ENCODE data around the gene KCNK5. TPM values are rescaled to one million over a fixed set of nuclear protein-coding genes. Genes with fewer than 3 reads are reported as not detected.

The KCNK5 gene
- total and polyA plus RNA-seq, 2 of the 8 experiments (the other 6 are each of a cell fraction or from before 2014, with no cell fraction given), result 20.9 to 44.3 TPM

- H3K23ac ChIP-seq (ENCODE audit: insufficient read length), result no peak overlapping the region
- H2BK12ac ChIP-seq (ENCODE audit: low read depth, low read length), result no peak overlapping the region
- H4K20me1 ChIP-seq (replicated peaks in 1 of 2; ENCODE audit: control insufficient read depth in 1 of 2, insufficient read depth in 2 of 2, low read length in 2 of 2), result peaks cover 44 to 66% of the 10 kb centered on the region in 2 experiments
- no peak overlapping the region for H3K4me3 ChIP-seq (ENCODE audit: extremely low read depth in 1 of 4, insufficient read depth in 2 of 4, low read depth in 3 of 4, low read length in 4 of 4)
- peaks cover 13 to 44% (median 26%) of the 10 kb centered on the region in 4 experiments for H3K4me1 ChIP-seq (replicated peaks in 1 of 4; ENCODE audit: control insufficient read depth in 3 of 4, insufficient read depth in 4 of 4, low read length in 3 of 4)
- WGBS, 2 experiments (ENCODE audit: extremely low coverage in 1 of 2, insufficient coverage in 1 of 2, insufficient read length in 1 of 2, insufficient replicate concordance in 2 of 2, low coverage in 1 of 2, low lambda C conversion rate in 2 of 2, missing lambda C conversion rate in 1 of 2), result 93% methylated on average over 3 of the region's 3 CpGs; no CpG with 5 or more reads in 1 of the 2 experiments
- no peak for FAIRE-seq
- H2BK20ac ChIP-seq (ENCODE audit: low read length), result no peak overlapping the region
- H3K4ac ChIP-seq (replicated peaks; ENCODE audit: insufficient read length, low read depth, low read length), result no peak overlapping the region
- H3K56ac ChIP-seq (replicated peaks; ENCODE audit: insufficient read length, low read depth, low read length), result no peak overlapping the region
- H2BK15ac ChIP-seq (ENCODE audit: low read length), result no peak overlapping the region
- H3K27ac ChIP-seq (ENCODE audit: low read depth, low read length), result no peak overlapping the region
- H3K79me2 ChIP-seq (ENCODE audit: control insufficient read depth in 1 of 2, insufficient read depth in 2 of 2, low read length in 2 of 2), result peaks cover 45 to 100% of the 10 kb centered on the region in 2 experiments
- H3K18ac ChIP-seq (ENCODE audit: extremely low read depth, low read length), result no peak overlapping the region
- H4K91ac ChIP-seq (replicated peaks; ENCODE audit: insufficient read length, low read length), result no peak overlapping the region
- TF ChIP-seq TAF1 (IDR thresholded peaks at IDR 0.05; ENCODE audit: low read depth, low read length) (no peak), E2F6 (IDR thresholded peaks at IDR 0.05) (no peak), RNF2 (IDR thresholded peaks at IDR 0.05; ENCODE audit: borderline replicate concordance, low read depth, low read length, missing control alignments, poor library complexity, severe bottlenecking) (no peak), POLR2A (IDR thresholded peaks at IDR 0.05; ENCODE audit: control extremely low read depth in 1 of 2, low read depth in 2 of 2, low read length in 2 of 2) (no peak), SAP30 (IDR thresholded peaks at IDR 0.05; ENCODE audit: insufficient read depth, insufficient replicate concordance, low read length) (no peak), RFX5 (IDR thresholded peaks at IDR 0.05; ENCODE audit: borderline replicate concordance, low read depth, low read length) (no peak), SRF (IDR thresholded peaks at IDR 0.05; ENCODE audit: low read depth, low read length) (no peak)
- H3K9ac ChIP-seq (replicated peaks in 1 of 4; ENCODE audit: extremely low read depth in 1 of 4, low read depth in 3 of 4, low read length in 3 of 4), result no peak overlapping the region
- no peaks in the 10 kb centered on the region for H3K9me3 ChIP-seq (ENCODE audit: insufficient read depth in 2 of 2, low read depth in 1 of 2, low read length in 1 of 2)
- ChIA-PET CTCF (ENCODE audit: partially characterized antibody) (interaction anchor here (1.2 to 72.8 kb wide), 4 partner anchors 21 to 73 kb away, joined by 3 to 1738 read pairs (median 424); partner anchors contain the start of gene KCNK17), POLR2A (ENCODE audit: partially characterized antibody) (interaction anchor here (0.9 kb wide), 1 partner anchor 16 kb away, joined by 3 read pairs; no protein-coding TSS in a partner anchor)
- H2AK5ac ChIP-seq (ENCODE audit: low read depth, low read length), result no peak overlapping the region
- no peaks in the 10 kb centered on the region; a peak in 1 of 7 replicates for H3K27me3 ChIP-seq (replicated peaks in 1 of 4; ENCODE audit: control insufficient read depth in 3 of 4, extremely low read depth in 1 of 4, insufficient read depth in 3 of 4, low read length in 3 of 4)
- no peak overlapping the region for H2BK120ac ChIP-seq (replicated peaks; ENCODE audit: low read depth, low read length)
- no peak for DNase-seq (ENCODE audit: low read depth in 1 of 2, low spot score in 2 of 2)
- H2AFZ ChIP-seq (ENCODE audit: low read length), result no peak overlapping the region
- no peak overlapping the region for H3K14ac ChIP-seq (ENCODE audit: insufficient read length)
- H3K36me3 ChIP-seq (ENCODE audit: control insufficient read depth in 2 of 4, insufficient read depth in 4 of 4, low read length in 3 of 4), result peaks cover 0 to 5% (median 0%) of the 10 kb centered on the region in 4 experiments; a peak in 4 of 8 replicates
- H4K5ac ChIP-seq (ENCODE audit: insufficient read length, low read depth, low read length), result no peak overlapping the region
- peaks cover 15% of the 10 kb centered on the region for H3K23me2 ChIP-seq (ENCODE audit: low read depth, low read length)
- no peak overlapping the region for H4K8ac ChIP-seq (ENCODE audit: extremely low read depth, insufficient read depth, low read length)
- H2BK5ac ChIP-seq (ENCODE audit: low read depth, low read length), result no peak overlapping the region
- peaks cover 24% of the 10 kb centered on the region for H3K79me1 ChIP-seq (ENCODE audit: low read depth, low read length)
- H3K4me2 ChIP-seq (ENCODE audit: insufficient read depth in 1 of 2, low read depth in 2 of 2, low read length in 2 of 2), result 0 out of 4 replicates have a peak overlapping the region, but pooled peaks of 1 of the 2 experiments have one; percentile 4
Measured at GRCh38 chr6:39223555-39223954, 5.7 kb downstream of the KCNK5 start.
